ENCODE results near the gene CD82. TPM values are rescaled to one million over a fixed set of nuclear protein-coding genes. Genes with fewer than 3 reads are reported as not detected.

Gene CD82
- total RNA-seq, 3 donors from 2014 or later, result 12.0 to 40.4 (median 38.0) TPM

GRCh38 chr11:44533921-44534711 lies 31.3 kb upstream of the CD82 start:
- no peak for DNase-seq (ENCODE audit: low spot score in 2 of 2)
- H3K9me3 ChIP-seq, result no peaks in the 10 kb centered on the region
- H3K4me3 ChIP-seq, result no peak overlapping the region
- H3K36me3 ChIP-seq, result no peaks in the 10 kb centered on the region
- no peak for TF ChIP-seq POLR2AphosphoS5 (IDR thresholded peaks at IDR 0.05)
- no peak for TF ChIP-seq POLR2A (IDR thresholded peaks at IDR 0.05)
- TF ChIP-seq CTCF (IDR thresholded peaks at IDR 0.05), result no peak
- no peaks in the 10 kb centered on the region for H3K27me3 ChIP-seq
- intact Hi-C loops (cut with DNase I; ENCODE audit: low total_unique reads), result loop anchor here (10.0 kb wide), 1 partner anchor 249 kb away; no protein-coding TSS in a partner anchor
- peaks cover 0 to 3% of the 10 kb centered on the region in 2 donors for H3K4me1 ChIP-seq
- no peak overlapping the region for H3K27ac ChIP-seq

GRCh38 chr11:44535191-44535980 lies 30.1 kb upstream of the CD82 start:
- no peaks in the 10 kb centered on the region for H3K9me3 ChIP-seq
- H3K4me1 ChIP-seq, result peaks cover 0 to 3% of the 10 kb centered on the region in 2 donors
- H3K27me3 ChIP-seq, result no peaks in the 10 kb centered on the region
- H3K27ac ChIP-seq, result no peak overlapping the region
- no peaks in the 10 kb centered on the region for H3K36me3 ChIP-seq
- TF ChIP-seq CTCF (IDR thresholded peaks at IDR 0.05), result no peak
- TF ChIP-seq POLR2AphosphoS5 (IDR thresholded peaks at IDR 0.05), result no peak
- TF ChIP-seq POLR2A (IDR thresholded peaks at IDR 0.05), result no peak
- no peak for DNase-seq (ENCODE audit: low spot score in 2 of 2)
- intact Hi-C loops (cut with DNase I; ENCODE audit: low total_unique reads), result loop anchor here (10.0 kb wide), 1 partner anchor 251 kb away; no protein-coding TSS in a partner anchor
- no peak overlapping the region for H3K4me3 ChIP-seq

- Histone ChIP-seq H3K27me3 (no peaks in the 10 kb centered on the region), H3K36me3 (no peaks in the 10 kb centered on the region), H3K4me1 (no peaks in the 10 kb centered on the region), H3K4me3 (no peak overlapping the region), H3K9me3 (no peaks in the 10 kb centered on the region), H3K27ac (peak overlapping the region in 1 of 2 donors; percentile 55)
- intact Hi-C loops (cut with DNase I; ENCODE audit: low total_unique reads), result loop anchor here (10.0 kb wide), 1 partner anchor 252 kb away; no protein-coding TSS in a partner anchor
- no peak for TF ChIP-seq POLR2A (IDR thresholded peaks at IDR 0.05)
- DNase-seq (ENCODE audit: low spot score in 2 of 2), result no peak
Measured at GRCh38 chr11:44536788-44537516, 28.5 kb upstream of the CD82 start.

GRCh38 chr11:44537679-44538078 lies 27.8 kb upstream of the CD82 start:
- Histone ChIP-seq H3K9me3 (no peaks in the 10 kb centered on the region), H3K27me3 (no peaks in the 10 kb centered on the region), H3K36me3 (no peaks in the 10 kb centered on the region), H3K4me1 (no peaks in the 10 kb centered on the region), H3K27ac (peak overlapping the region in 1 of 2 donors; percentile 55), H3K4me3 (no peak overlapping the region)
- TF ChIP-seq POLR2A (IDR thresholded peaks at IDR 0.05), result no peak
- TF ChIP-seq CTCF (IDR thresholded peaks at IDR 0.05), result no peak
- TF ChIP-seq POLR2AphosphoS5 (IDR thresholded peaks at IDR 0.05), result no peak
- intact Hi-C loops (cut with DNase I; ENCODE audit: low total_unique reads), result loop anchor here (10.0 kb wide), 1 partner anchor 253 kb away; no protein-coding TSS in a partner anchor
- DNase-seq (ENCODE audit: low spot score in 2 of 2), result no peak

GRCh38 chr11:44538375-44539054 lies 26.9 kb upstream of the CD82 start:
- no peak for TF ChIP-seq POLR2A (IDR thresholded peaks at IDR 0.05)
- peak in 1 of 3 donors; percentile 21 for TF ChIP-seq POLR2AphosphoS5 (IDR thresholded peaks at IDR 0.05)
- peak; percentile 93 to 97 (median 96) for TF ChIP-seq CTCF (IDR thresholded peaks at IDR 0.05)
- peak; percentile 57 to 73 for DNase-seq (ENCODE audit: low spot score in 2 of 2)
- no peaks in the 10 kb centered on the region for H3K36me3 ChIP-seq

More at GRCh38 chr11:44538375-44539054, 26.9 kb upstream of the CD82 start:
- Histone ChIP-seq H3K9me3 (no peaks in the 10 kb centered on the region), H3K27me3 (no peaks in the 10 kb centered on the region), H3K4me3 (peak overlapping the region in 1 of 3 donors; percentile 29), H3K27ac (peak overlapping the region in 1 of 2 donors; percentile 7), H3K4me1 (no peaks in the 10 kb centered on the region)
- intact Hi-C loops (cut with DNase I; ENCODE audit: low total_unique reads), result loop anchor here (10.0 kb wide), 1 partner anchor 254 kb away; no protein-coding TSS in a partner anchor

Data from breast epithelium (tissue), 4 donors.